Activated naive CD8-positive, alpha-beta T cell treated with anti-CD3 and anti-CD28 coated beads for 36 hours (primary cell): ENCODE data around the gene COL4A2. TPM values are rescaled to one million over a fixed set of nuclear protein-coding genes. Genes with fewer than 3 reads are reported as not detected.

Source experiments
- DNase-seq: peaks from one replicate; pipeline ENCODE4 v3.0.0; 2021
- H3K27ac Mint-ChIP-seq: one replicate; pipeline ENCODE4 v1.8.0; 2022; ENCODE audit warnings: mild to moderate bottlenecking, moderate library complexity, mixed read lengths
- H3K27me3 Mint-ChIP-seq: one replicate; pipeline ENCODE4 v1.8.0; 2022; ENCODE audit warnings: mild to moderate bottlenecking, mixed read lengths
- H3K36me3 Mint-ChIP-seq: one replicate; pipeline ENCODE4 v1.8.0; 2021; ENCODE audit warnings: mild to moderate bottlenecking, mixed read lengths
- H3K4me1 Mint-ChIP-seq: one replicate; pipeline ENCODE4 v1.8.0; 2021; ENCODE audit warnings: mixed read lengths
- H3K4me3 Mint-ChIP-seq: one replicate; pipeline ENCODE4 v1.8.0; 2022; ENCODE audit warnings: mild to moderate bottlenecking, moderate library complexity, mixed read lengths
- H3K9me3 Mint-ChIP-seq: one replicate; pipeline ENCODE4 v1.8.0; 2022; ENCODE audit warnings: mixed read lengths
- total RNA-seq, 2 experiments: library from RNA; stranded (reverse); gene quantifications; one replicate each; pipeline ENCODE4 v1.2.3, GENCODE V29; 2021

Gene COL4A2
- total RNA-seq, 2 experiments from 2014 or later = not detected

- H3K4me3 Mint-ChIP-seq = no peak overlapping the region
- peaks cover 53% of the 10 kb centered on the region for H3K27me3 Mint-ChIP-seq
- H3K9me3 Mint-ChIP-seq = no peaks in the 10 kb centered on the region
- H3K4me1 Mint-ChIP-seq = no peaks in the 10 kb centered on the region
- H3K36me3 Mint-ChIP-seq = no peaks in the 10 kb centered on the region
- no peak for DNase-seq
- no peak overlapping the region for H3K27ac Mint-ChIP-seq
These were observed 131.7 kb downstream of the COL4A2 start for GRCh38 chr13:110438776-110439175.

- no peaks in the 10 kb centered on the region for H3K36me3 Mint-ChIP-seq
- H3K27ac Mint-ChIP-seq = no peak overlapping the region
- peaks cover 68% of the 10 kb centered on the region for H3K27me3 Mint-ChIP-seq
- H3K9me3 Mint-ChIP-seq = no peaks in the 10 kb centered on the region
- H3K4me3 Mint-ChIP-seq = no peak overlapping the region
- peaks cover 3% of the 10 kb centered on the region for H3K4me1 Mint-ChIP-seq
- DNase-seq = no peak
These were observed 134.1 kb downstream of the COL4A2 start for GRCh38 chr13:110440946-110441731.

GRCh38 chr13:110442930-110443621, 136.0 kb downstream of the COL4A2 start:
- Mint-ChIP-seq H3K36me3 (no peaks in the 10 kb centered on the region), H3K27ac (no peak overlapping the region), H3K4me3 (no peak overlapping the region), H3K4me1 (peaks cover 3% of the 10 kb centered on the region), H3K27me3 (peaks cover 64% of the 10 kb centered on the region), H3K9me3 (no peaks in the 10 kb centered on the region)
- DNase-seq = no peak

- Mint-ChIP-seq H3K36me3 (no peaks in the 10 kb centered on the region), H3K4me1 (peaks cover 3% of the 10 kb centered on the region), H3K9me3 (no peaks in the 10 kb centered on the region), H3K27me3 (peaks cover 68% of the 10 kb centered on the region), H3K4me3 (no peak overlapping the region), H3K27ac (no peak overlapping the region)
- DNase-seq = no peak
These were observed 136.6 kb downstream of the COL4A2 start for GRCh38 chr13:110443622-110444225.

- no peak for DNase-seq
- Mint-ChIP-seq H3K27me3 (peaks cover 68% of the 10 kb centered on the region), H3K27ac (no peak overlapping the region), H3K4me3 (no peak overlapping the region), H3K36me3 (no peaks in the 10 kb centered on the region), H3K4me1 (peaks cover 3% of the 10 kb centered on the region), H3K9me3 (no peaks in the 10 kb centered on the region)
These were observed 137.2 kb downstream of the COL4A2 start for GRCh38 chr13:110444226-110444653.

GRCh38 chr13:110445183-110445582, 138.1 kb downstream of the COL4A2 start:
- DNase-seq = no peak
- no peaks in the 10 kb centered on the region for H3K9me3 Mint-ChIP-seq
- H3K4me1 Mint-ChIP-seq = peaks cover 3% of the 10 kb centered on the region
- no peak overlapping the region for H3K27ac Mint-ChIP-seq
- H3K36me3 Mint-ChIP-seq = no peaks in the 10 kb centered on the region
- peaks cover 68% of the 10 kb centered on the region for H3K27me3 Mint-ChIP-seq
- H3K4me3 Mint-ChIP-seq = no peak overlapping the region

GRCh38 chr13:110445722-110446574, 138.9 kb downstream of the COL4A2 start:
- Mint-ChIP-seq H3K4me1 (peaks cover 3% of the 10 kb centered on the region), H3K27me3 (peaks cover 71% of the 10 kb centered on the region), H3K27ac (no peak overlapping the region), H3K9me3 (no peaks in the 10 kb centered on the region), H3K36me3 (no peaks in the 10 kb centered on the region), H3K4me3 (no peak overlapping the region)
- DNase-seq = no peak

- Mint-ChIP-seq H3K9me3 (no peaks in the 10 kb centered on the region), H3K27me3 (peaks cover 66% of the 10 kb centered on the region), H3K4me3 (no peak overlapping the region), H3K36me3 (no peaks in the 10 kb centered on the region), H3K27ac (no peak overlapping the region), H3K4me1 (peaks cover 3% of the 10 kb centered on the region)
- no peak for DNase-seq
These were observed 139.4 kb downstream of the COL4A2 start for GRCh38 chr13:110446575-110446890.

- Mint-ChIP-seq H3K27ac (no peak overlapping the region), H3K36me3 (no peaks in the 10 kb centered on the region), H3K4me3 (no peak overlapping the region), H3K27me3 (peaks cover 60% of the 10 kb centered on the region), H3K4me1 (peaks cover 3% of the 10 kb centered on the region), H3K9me3 (no peaks in the 10 kb centered on the region)
- no peak for DNase-seq
These were observed 140.0 kb downstream of the COL4A2 start for GRCh38 chr13:110447058-110447511.

- Mint-ChIP-seq H3K36me3 (no peaks in the 10 kb centered on the region), H3K9me3 (no peaks in the 10 kb centered on the region), H3K27me3 (peaks cover 57% of the 10 kb centered on the region), H3K27ac (no peak overlapping the region), H3K4me3 (no peak overlapping the region), H3K4me1 (peaks cover 3% of the 10 kb centered on the region)
- no peak for DNase-seq
These were observed 140.7 kb downstream of the COL4A2 start for GRCh38 chr13:110447801-110448200.

- Mint-ChIP-seq H3K36me3 (no peaks in the 10 kb centered on the region), H3K4me3 (no peak overlapping the region), H3K9me3 (no peaks in the 10 kb centered on the region), H3K27ac (no peak overlapping the region), H3K4me1 (peaks cover 3% of the 10 kb centered on the region), H3K27me3 (peaks cover 53% of the 10 kb centered on the region)
- no peak for DNase-seq
These were observed 141.1 kb downstream of the COL4A2 start for GRCh38 chr13:110448230-110448629.

GRCh38 chr13:110448677-110449076, 141.6 kb downstream of the COL4A2 start:
- H3K27me3 Mint-ChIP-seq = peaks cover 50% of the 10 kb centered on the region
- no peaks in the 10 kb centered on the region for H3K36me3 Mint-ChIP-seq
- no peak overlapping the region for H3K27ac Mint-ChIP-seq
- no peaks in the 10 kb centered on the region for H3K9me3 Mint-ChIP-seq
- no peak for DNase-seq
- H3K4me3 Mint-ChIP-seq = no peak overlapping the region
- peaks cover 3% of the 10 kb centered on the region for H3K4me1 Mint-ChIP-seq

- H3K4me1 Mint-ChIP-seq = peaks cover 3% of the 10 kb centered on the region
- H3K27ac Mint-ChIP-seq = no peak overlapping the region
- peaks cover 43% of the 10 kb centered on the region for H3K27me3 Mint-ChIP-seq
- no peak overlapping the region for H3K4me3 Mint-ChIP-seq
- DNase-seq = no peak
- H3K9me3 Mint-ChIP-seq = no peaks in the 10 kb centered on the region
- no peaks in the 10 kb centered on the region for H3K36me3 Mint-ChIP-seq
These were observed 142.3 kb downstream of the COL4A2 start for GRCh38 chr13:110449219-110450015.
